Smooth muscle cell (in vitro differentiated cells): ENCODE results near the gene ZBTB3. TPM values are rescaled to one million over a fixed set of nuclear protein-coding genes. Genes with fewer than 3 reads are reported as not detected.
"Not testable (repeated sequence)": the region's sequence is repeated elsewhere in the genome, so short reads cannot be mapped to it uniquely, and the experiment has no call there.

Experiments
- DNase-seq: peaks from one replicate; lab custom pipeline; 2025; ENCODE audit not compliant: unreplicated experiment; lab: John Stamatoyannopoulos, UW
- H2AFZ ChIP-seq: fragments of 200-600 bp; sonication (generic); 2 replicates; pipeline ENCODE4 v1.6.0; 2016; ENCODE audit warnings: antibody characterized with exemption, low read depth, mild to moderate bottlenecking
- H3F3A ChIP-seq: fragments of 200-600 bp; sonication (generic); 2 replicates; pipeline ENCODE4 v1.6.0; 2017; ENCODE audit warnings: antibody characterized with exemption, low read depth
- H3K27ac ChIP-seq: fragments of 200-600 bp; sonication (generic); 2 replicates; pipeline ENCODE4 v1.5.1; 2016; ENCODE audit warnings: low read depth, mild to moderate bottlenecking
- H3K27me3 ChIP-seq: fragments of 200-600 bp; sonication (generic); 2 replicates; pipeline ENCODE4 v1.6.1; 2016; ENCODE audit warnings: low read depth, mild to moderate bottlenecking
- H3K36me3 ChIP-seq: fragments of 200-600 bp; sonication (generic); 2 replicates; pipeline ENCODE4 v1.5.1; 2016; ENCODE audit warnings: low read depth
- H3K4me1 ChIP-seq: fragments of 200-600 bp; sonication (generic); 2 replicates; pipeline ENCODE4 v1.5.1; 2016; ENCODE audit warnings: low read depth
- H3K4me2 ChIP-seq: fragments of 200-600 bp; sonication (generic); 2 replicates; pipeline ENCODE4 v1.6.0; 2016; ENCODE audit warnings: mild to moderate bottlenecking
- H3K4me3 ChIP-seq: fragments of 200-600 bp; sonication (generic); 2 replicates; pipeline ENCODE4 v1.5.1; 2016; ENCODE audit warnings: mild to moderate bottlenecking
- H3K79me2 ChIP-seq: fragments of 200-600 bp; sonication (generic); 2 replicates; pipeline ENCODE4 v1.6.0; 2016; ENCODE audit warnings: low read depth, mild to moderate bottlenecking
- H3K9ac ChIP-seq: fragments of 200-600 bp; sonication (generic); 2 replicates; pipeline ENCODE4 v1.6.0; 2016; ENCODE audit warnings: low read depth
- H3K9me3 ChIP-seq: fragments of 200-600 bp; sonication (generic); replicated peaks from 2 replicates; pipeline ENCODE4 v1.5.1; 2016; ENCODE audit warnings: low read depth
- H4K20me1 ChIP-seq: fragments of 200-600 bp; sonication (generic); 2 replicates; pipeline ENCODE4 v1.6.0; 2016; ENCODE audit warnings: low read depth
- WGBS: methylation state at CpG from one replicate; pipeline ENCODE4 v1.1.7; 2016; ENCODE audit warnings: low lambda C conversion rate; 5-methylcytosine and 5-hydroxymethylcytosine counted together
- polyA plus RNA-seq: library from polyadenylated mRNA; unstranded; fragments of >200 nt; fragmentation: Nextera tagmentation; extraction: Ambion mirVana; gene quantifications from 2 replicates; pipeline ENCODE4 v1.2.1, GENCODE V29; 2016
- total RNA-seq: library from RNA; depleted of rRNA; stranded (reverse); fragments of >200 nt; gene quantifications from 2 replicates; pipeline ENCODE4 v1.2.3, GENCODE V29; 2014
- TF ChIP-seq, protein P1 (sequence below): fragments of 200-600 bp; sonication (generic); IDR thresholded peaks from 2 replicates; pipeline ENCODE4 v1.5.1; 2017; ENCODE audit warnings: borderline replicate concordance, mild to moderate bottlenecking, antibody characterized with exemption; ENCODE audit not compliant: insufficient read depth, poor library complexity, severe bottlenecking

The ZBTB3 gene
- total and polyA plus RNA-seq, 2 experiments from 2014 or later = 3.3 to 3.6 TPM

- Histone ChIP-seq H3K4me2 (no peak overlapping the region), H3K36me3 (no peaks in the 10 kb centered on the region), H3K9ac (no peak overlapping the region), H4K20me1 (no peaks in the 10 kb centered on the region), H3K27me3 (no peaks in the 10 kb centered on the region), H3K4me1 (no peaks in the 10 kb centered on the region), H3K27ac (no peak overlapping the region), H3K79me2 (peaks cover 21% of the 10 kb centered on the region), H3K9me3 (no peaks in the 10 kb centered on the region), H3K4me3 (no peak overlapping the region), H3F3A (peaks cover 11% of the 10 kb centered on the region), H2AFZ (no peak overlapping the region)
- TF ChIP-seq, protein P1, sequence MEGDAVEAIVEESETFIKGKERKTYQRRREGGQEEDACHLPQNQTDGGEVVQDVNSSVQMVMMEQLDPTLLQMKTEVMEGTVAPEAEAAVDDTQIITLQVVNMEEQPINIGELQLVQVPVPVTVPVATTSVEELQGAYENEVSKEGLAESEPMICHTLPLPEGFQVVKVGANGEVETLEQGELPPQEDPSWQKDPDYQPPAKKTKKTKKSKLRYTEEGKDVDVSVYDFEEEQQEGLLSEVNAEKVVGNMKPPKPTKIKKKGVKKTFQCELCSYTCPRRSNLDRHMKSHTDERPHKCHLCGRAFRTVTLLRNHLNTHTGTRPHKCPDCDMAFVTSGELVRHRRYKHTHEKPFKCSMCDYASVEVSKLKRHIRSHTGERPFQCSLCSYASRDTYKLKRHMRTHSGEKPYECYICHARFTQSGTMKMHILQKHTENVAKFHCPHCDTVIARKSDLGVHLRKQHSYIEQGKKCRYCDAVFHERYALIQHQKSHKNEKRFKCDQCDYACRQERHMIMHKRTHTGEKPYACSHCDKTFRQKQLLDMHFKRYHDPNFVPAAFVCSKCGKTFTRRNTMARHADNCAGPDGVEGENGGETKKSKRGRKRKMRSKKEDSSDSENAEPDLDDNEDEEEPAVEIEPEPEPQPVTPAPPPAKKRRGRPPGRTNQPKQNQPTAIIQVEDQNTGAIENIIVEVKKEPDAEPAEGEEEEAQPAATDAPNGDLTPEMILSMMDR = no peak
- DNase-seq = no peak
- 99% methylated on average over 14 of the region's 14 CpGs for WGBS
Measured at GRCh38 chr11:62752177-62752785, 1.7 kb downstream of the ZBTB3 start.

GRCh38 chr11:62749931-62750330, 4.0 kb downstream of the ZBTB3 start:
- H3K4me2 ChIP-seq, H3K36me3 ChIP-seq, H2AFZ ChIP-seq, H3K27me3 ChIP-seq, H3K9me3 ChIP-seq, DNase-seq, H3K4me1 ChIP-seq, H3K4me3 ChIP-seq, H3K27ac ChIP-seq, H4K20me1 ChIP-seq, H3K9ac ChIP-seq: not testable (repeated sequence)
- peaks cover 11% of the 10 kb centered on the region for H3F3A ChIP-seq
- H3K79me2 ChIP-seq = peaks cover 21% of the 10 kb centered on the region
- 99% methylated on average over 5 of the region's 5 CpGs for WGBS

GRCh38 chr11:62747475-62748160, 6.3 kb downstream of the ZBTB3 start:
- Histone ChIP-seq H3K4me2 (no peak overlapping the region), H3K79me2 (peaks cover 12% of the 10 kb centered on the region), H3K9me3 (no peaks in the 10 kb centered on the region), H4K20me1 (no peaks in the 10 kb centered on the region), H3K27me3 (no peaks in the 10 kb centered on the region), H3K36me3 (no peaks in the 10 kb centered on the region), H3F3A (peaks cover 11% of the 10 kb centered on the region), H3K27ac (no peak overlapping the region), H3K4me1 (no peaks in the 10 kb centered on the region), H3K4me3 (no peak overlapping the region), H2AFZ (no peak overlapping the region), H3K9ac (no peak overlapping the region)
- WGBS = 89% methylated on average over 9 of the region's 9 CpGs
- TF ChIP-seq, protein P1 = no peak
- DNase-seq = no peak

DNA sequence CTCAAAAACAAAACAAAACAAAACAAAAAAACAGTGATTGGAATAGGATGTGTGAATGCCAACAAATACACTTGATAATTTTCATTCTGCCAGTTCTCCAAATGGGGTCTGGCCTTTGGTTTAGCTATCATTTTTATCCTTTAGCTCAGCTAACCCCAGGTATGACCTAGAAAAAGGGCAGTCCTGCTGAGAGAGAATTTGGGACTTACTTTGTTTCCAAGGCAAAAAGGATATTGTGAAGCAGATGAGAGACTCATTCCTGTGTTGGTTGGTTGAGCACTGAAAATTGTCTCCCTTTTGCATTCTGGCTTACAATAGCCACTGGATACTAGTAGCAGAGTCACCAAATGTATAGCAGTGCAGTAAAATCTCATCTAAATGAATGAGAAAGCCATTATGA, 16.8 kb downstream of the ZBTB3 start:
- no peaks in the 10 kb centered on the region for H3F3A ChIP-seq
- H3K27me3 ChIP-seq = no peaks in the 10 kb centered on the region
- peaks cover 4% of the 10 kb centered on the region for H3K36me3 ChIP-seq
- no peak for DNase-seq
- no peak overlapping the region for H3K27ac ChIP-seq
- no peak overlapping the region for H3K4me2 ChIP-seq
- TF ChIP-seq, protein P1 = no peak
- H3K79me2 ChIP-seq = peaks cover 28% of the 10 kb centered on the region
- H4K20me1 ChIP-seq = peaks cover 8% of the 10 kb centered on the region
- H3K4me1 ChIP-seq = no peaks in the 10 kb centered on the region
- H3K4me3 ChIP-seq = no peak overlapping the region
- no peak overlapping the region for H2AFZ ChIP-seq
- no peak overlapping the region for H3K9ac ChIP-seq
- H3K9me3 ChIP-seq = no peaks in the 10 kb centered on the region
